H9 (cell line): Measurements from ENCODE around the gene NFS1. TPM values are rescaled to one million over a fixed set of nuclear protein-coding genes. Genes with fewer than 3 reads are reported as not detected.

Experiments
- DNase-seq: peaks from one replicate; pipeline ENCODE4 v3.0.0-alpha.2; 2017
- H2AFZ ChIP-seq: one replicate; pipeline ENCODE4 v1.6.1; 2013; ENCODE audit warnings: mild to moderate bottlenecking, low read length, control low read depth, moderate library complexity
- H2AK5ac ChIP-seq: 2 replicates; pipeline ENCODE4 v1.6.1; 2013; ENCODE audit warnings: low read length, control low read depth, mixed read lengths; ENCODE audit not compliant: insufficient read length
- H2BK120ac ChIP-seq: one replicate; pipeline ENCODE4 v1.6.1; 2013; ENCODE audit warnings: low read depth, mild to moderate bottlenecking, low read length, control low read depth, inconsistent platforms; ENCODE audit not compliant: poor library complexity, severe bottlenecking
- H2BK12ac ChIP-seq: 2 replicates; pipeline ENCODE4 v1.6.1; 2013; ENCODE audit warnings: low read length, control low read depth, mixed read lengths, low read depth; ENCODE audit not compliant: insufficient read length
- H2BK15ac ChIP-seq: 2 replicates; pipeline ENCODE4 v1.6.1; 2013; ENCODE audit warnings: low read depth, low read length, control low read depth
- H2BK20ac ChIP-seq: one replicate; pipeline ENCODE4 v1.6.1; 2013; ENCODE audit warnings: low read depth, mild to moderate bottlenecking, low read length, control low read depth, inconsistent platforms; ENCODE audit not compliant: poor library complexity, severe bottlenecking
- H2BK5ac ChIP-seq: 2 replicates; pipeline ENCODE4 v1.6.1; 2013; ENCODE audit warnings: low read length, control low read depth, mixed read lengths; ENCODE audit not compliant: insufficient read length
- H3K14ac ChIP-seq: 2 replicates; pipeline ENCODE4 v1.6.1; 2013; ENCODE audit warnings: low read length, control low read depth; ENCODE audit not compliant: insufficient read depth
- H3K18ac ChIP-seq: 2 replicates; pipeline ENCODE4 v1.6.1; 2013; ENCODE audit warnings: low read depth, mild to moderate bottlenecking, mixed read lengths, low read length, control low read depth; ENCODE audit not compliant: insufficient read length
- H3K23ac ChIP-seq: 2 replicates; pipeline ENCODE4 v1.6.1; 2013; ENCODE audit warnings: low read length, control low read depth, mixed read lengths, low read depth; ENCODE audit not compliant: insufficient read length
- H3K23me2 ChIP-seq: 2 replicates; pipeline ENCODE4 v1.6.1; 2013; ENCODE audit warnings: low read depth, mild to moderate bottlenecking, mixed read lengths, low read length, control low read depth; ENCODE audit not compliant: insufficient read length, poor library complexity, severe bottlenecking
- H3K27ac ChIP-seq: 2 replicates; pipeline ENCODE4 v1.5.1; 2013; ENCODE audit warnings: low read length, control low read depth, mixed read lengths, low read depth; ENCODE audit not compliant: insufficient read length
- H3K27me3 ChIP-seq: 2 replicates; pipeline ENCODE4 v1.6.1; 2013; ENCODE audit warnings: low read length, control low read depth, inconsistent platforms; ENCODE audit not compliant: insufficient read depth
- H3K4ac ChIP-seq: 2 replicates; pipeline ENCODE4 v1.6.1; 2013; ENCODE audit warnings: low read depth, mild to moderate bottlenecking, control low read depth, inconsistent platforms, low read length, moderate library complexity
- H3K4me1 ChIP-seq: 2 replicates; pipeline ENCODE4 v1.6.1; 2013; ENCODE audit warnings: low read length, control low read depth, inconsistent platforms; ENCODE audit not compliant: insufficient read depth
- H3K4me2 ChIP-seq: 2 replicates; pipeline ENCODE4 v1.6.1; 2013; ENCODE audit warnings: low read length, control low read depth, mixed read lengths; ENCODE audit not compliant: insufficient read length, insufficient read depth
- H3K56ac ChIP-seq: 2 replicates; pipeline ENCODE4 v1.6.1; 2013; ENCODE audit warnings: low read depth, mild to moderate bottlenecking, mixed read lengths, low read length, control low read depth; ENCODE audit not compliant: insufficient read length
- H3K79me1 ChIP-seq: 2 replicates; pipeline ENCODE4 v1.6.1; 2013; ENCODE audit warnings: low read depth, mild to moderate bottlenecking, moderate library complexity, low read length, control low read depth, inconsistent platforms; ENCODE audit not compliant: insufficient read depth, poor library complexity, severe bottlenecking
- H3K79me2 ChIP-seq: 2 replicates; pipeline ENCODE4 v1.6.1; 2013; ENCODE audit warnings: low read length, control low read depth, inconsistent platforms; ENCODE audit not compliant: insufficient read depth
- H3K9ac ChIP-seq: 2 replicates; pipeline ENCODE4 v1.6.1; 2013; ENCODE audit warnings: low read length, control low read depth, mixed read lengths; ENCODE audit not compliant: insufficient read length; ENCODE audit errors: extremely low read depth
- H3K9me3 ChIP-seq: one replicate; pipeline ENCODE4 v1.6.1; 2013; ENCODE audit warnings: low read depth, low read length, inconsistent platforms; ENCODE audit not compliant: control insufficient read depth
- H3T11ph ChIP-seq: one replicate; pipeline ENCODE4 v1.6.1; 2013; ENCODE audit warnings: mild to moderate bottlenecking, low read length, control low read depth, inconsistent platforms
- H4K20me1 ChIP-seq: one replicate; pipeline ENCODE4 v1.6.1; 2013; ENCODE audit not compliant: control insufficient read depth, insufficient read length, insufficient read depth
- H4K5ac ChIP-seq: 2 replicates; pipeline ENCODE4 v1.6.1; 2013; ENCODE audit warnings: low read depth, mild to moderate bottlenecking, mixed read lengths, low read length, control low read depth; ENCODE audit not compliant: insufficient read length
- H4K8ac ChIP-seq: replicated peaks from 2 replicates; pipeline ENCODE4 v1.6.1; 2013; ENCODE audit warnings: low read length, control low read depth, mixed read lengths, low read depth; ENCODE audit not compliant: insufficient read length
- H4K91ac ChIP-seq: 2 replicates; pipeline ENCODE4 v1.6.1; 2013; ENCODE audit warnings: low read depth, mild to moderate bottlenecking, moderate library complexity, mixed read lengths, low read length, control low read depth; ENCODE audit not compliant: insufficient read length
- H3K27ac Mint-ChIP-seq, 3 experiments: 2 replicates in 2 of 3; 3 replicates in 1 of 3; pipeline ENCODE4 v1.8.0; 2020 to 2021; ENCODE audit warnings: mixed read lengths in 3 of 3, mild to moderate bottlenecking in 1 of 3, moderate library complexity in 1 of 3
- H3K27me3 Mint-ChIP-seq: 2 replicates; pipeline ENCODE4 v1.8.0; 2021; ENCODE audit warnings: low read depth, mild to moderate bottlenecking, moderate library complexity, mixed read lengths
- H3K36me3 Mint-ChIP-seq, 3 experiments: 2 replicates in 2 of 3; 3 replicates in 1 of 3; pipeline ENCODE4 v1.8.0; 2020 to 2021; ENCODE audit warnings: low read depth in 3 of 3, mixed read lengths in 3 of 3; ENCODE audit not compliant: insufficient read depth in 1 of 3
- H3K4me1 Mint-ChIP-seq, 2 experiments: 2 replicates each; pipeline ENCODE4 v1.8.0; 2020; ENCODE audit warnings: mixed read lengths in 2 of 2
- H3K4me3 Mint-ChIP-seq, 2 experiments: 2 replicates in 1 of 2; 3 replicates in 1 of 2; pipeline ENCODE4 v1.8.0; 2020 to 2021; ENCODE audit warnings: mild to moderate bottlenecking in 2 of 2, mixed read lengths in 2 of 2, moderate library complexity in 1 of 2
- H3K9me3 Mint-ChIP-seq, 2 experiments: 2 replicates in 1 of 2; 3 replicates in 1 of 2; pipeline ENCODE4 v1.8.0; 2020; ENCODE audit warnings: mild to moderate bottlenecking in 2 of 2, mixed read lengths in 2 of 2, moderate library complexity in 1 of 2
- CTCF ChIP-seq: fragments of 200-600 bp; sonication (generic); conservative IDR thresholded peaks from 3 replicates; pipeline ENCODE4 v1.8.0; 2021; ENCODE audit warnings: antibody characterized with exemption, mild to moderate bottlenecking
- WGBS: extraction: QIAGEN DNeasy Blood & Tissue Kit; methylation state at CpG from one replicate; pipeline ENCODE4 v1.1.7; 2013; ENCODE audit warnings: missing lambda C conversion rate, low lambda C conversion rate, mixed read lengths; ENCODE audit not compliant: insufficient read length; ENCODE audit errors: extremely low coverage; 5-methylcytosine and 5-hydroxymethylcytosine counted together
- total RNA-seq: library from RNA; stranded (reverse); gene quantifications from 2 replicates; pipeline ENCODE4 v1.2.1, GENCODE V29; 2021

The NFS1 gene
- total RNA-seq, 1 experiment from 2014 or later = 26.6 TPM

GRCh38 chr20:35661053-35661452 lies 38.1 kb downstream of the NFS1 start:
- no peak for TF ChIP-seq CTCF
- H2BK15ac ChIP-seq = no peak overlapping the region
- no peaks in the 10 kb centered on the region for H4K20me1 ChIP-seq
- peak overlapping the region; percentile 37 for H3K4me2 ChIP-seq
- no peak overlapping the region for H2BK12ac ChIP-seq
- no peak overlapping the region for H2BK20ac ChIP-seq
- no peak overlapping the region for H3T11ph ChIP-seq
- Mint-ChIP-seq H3K4me1 (peaks cover 44 to 48% of the 10 kb centered on the region in 2 experiments), H3K9me3 (no peaks in the 10 kb centered on the region; a peak in 1 of 5 replicates), H3K4me3 (peak overlapping the region; percentile 96 to 99; a peak in 2 of 5 replicates), H3K27ac (no peak overlapping the region), H3K36me3 (peaks cover 2 to 8% (median 6%) of the 10 kb centered on the region in 3 experiments; a peak in 5 of 7 replicates), H3K27me3 (no peaks in the 10 kb centered on the region)
- H2AFZ ChIP-seq = no peak overlapping the region
- H3K9ac ChIP-seq = no peak overlapping the region
- no peak overlapping the region for H2BK5ac ChIP-seq
- H3K4ac ChIP-seq = no peak overlapping the region
- H3K18ac ChIP-seq = no peak overlapping the region
- H3K27me3 ChIP-seq = no peaks in the 10 kb centered on the region
- H2AK5ac ChIP-seq = no peak overlapping the region
- H4K8ac ChIP-seq = no peak overlapping the region
- WGBS = no CpG with 5 or more reads among the region's 2 CpGs
- H3K79me1 ChIP-seq = no peaks in the 10 kb centered on the region
- H4K5ac ChIP-seq = no peak overlapping the region
- H3K9me3 ChIP-seq = no peaks in the 10 kb centered on the region
- no peak overlapping the region for H3K27ac ChIP-seq
- H4K91ac ChIP-seq = no peak overlapping the region
- H3K56ac ChIP-seq = no peak overlapping the region
- H3K14ac ChIP-seq = no peak overlapping the region
- H3K4me1 ChIP-seq = no peaks in the 10 kb centered on the region; the same call in 1 of the 2 replicates
- H3K23me2 ChIP-seq = peaks cover 9% of the 10 kb centered on the region
- no peak overlapping the region for H2BK120ac ChIP-seq
- DNase-seq = no peak
- peaks cover 70% of the 10 kb centered on the region for H3K79me2 ChIP-seq
- no peak overlapping the region for H3K23ac ChIP-seq
